ENCODE results near the gene ANKH.

- no peak for TF ChIP-seq POLR2A (IDR thresholded peaks at IDR 0.05)
- no peak for TF ChIP-seq CTCF (IDR thresholded peaks at IDR 0.05)
These were observed 117.6 kb downstream of the ANKH start for GRCh38 chr5:14753947-14754346.
